ENCODE results near the gene DDX27. TPM values are rescaled to one million over a fixed set of nuclear protein-coding genes. Genes with fewer than 3 reads are reported as not detected.

Gene DDX27
- total RNA-seq, 1 donor from 2014 or later, result 23.3 TPM

DNA sequence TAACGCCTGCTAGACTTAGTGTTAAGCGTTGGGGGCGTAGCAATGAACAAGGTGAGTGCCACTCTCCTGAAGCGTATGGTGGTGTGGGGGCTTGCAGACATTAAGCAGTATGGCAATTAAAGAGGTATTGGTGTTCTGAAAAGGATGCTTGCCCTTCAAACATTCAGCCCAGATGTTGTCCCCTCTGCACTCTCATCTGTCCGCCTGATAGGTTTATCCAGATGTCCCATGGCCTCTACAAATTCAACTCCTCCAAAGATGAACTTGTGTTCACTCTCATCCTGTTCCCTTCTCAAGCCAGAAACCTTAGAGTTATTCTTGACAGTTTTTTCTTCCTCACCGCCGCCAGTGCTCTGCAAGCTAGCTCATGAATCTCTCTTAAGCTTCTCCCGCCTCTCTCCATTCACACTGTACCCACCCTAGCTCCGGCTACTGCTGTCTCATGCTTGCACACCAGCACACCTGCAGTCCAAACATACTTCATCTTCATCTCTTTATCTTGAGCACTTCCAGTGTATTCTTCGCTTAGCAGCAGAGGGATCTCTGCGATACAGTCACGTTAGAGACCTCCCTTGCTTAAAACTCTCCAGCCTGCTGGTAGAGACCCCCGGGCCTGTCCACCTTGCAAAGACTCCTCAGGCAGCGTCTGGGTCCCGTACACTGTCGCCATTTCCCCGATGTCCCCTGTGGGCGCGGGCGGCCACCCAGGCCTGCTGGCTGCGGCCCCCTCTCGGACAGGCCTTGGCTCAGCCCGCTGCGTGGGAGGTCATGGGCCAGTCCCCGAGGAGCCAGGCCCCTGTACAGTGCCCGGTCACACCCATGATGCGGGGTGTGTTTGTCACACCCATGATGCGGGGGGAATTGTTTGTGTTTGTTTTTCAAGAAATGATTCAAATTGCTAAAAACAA is 962 bp downstream of the DDX27 start:
- peaks cover 24% of the 10 kb centered on the region for H3K4me1 Mint-ChIP-seq (ENCODE audit: low read depth)
- peak overlapping the region; percentile 96 for H3K4me3 Mint-ChIP-seq (ENCODE audit: unreplicated experiment)
- no peaks in the 10 kb centered on the region for H3K9me3 Mint-ChIP-seq (ENCODE audit: low read depth)

DNA sequence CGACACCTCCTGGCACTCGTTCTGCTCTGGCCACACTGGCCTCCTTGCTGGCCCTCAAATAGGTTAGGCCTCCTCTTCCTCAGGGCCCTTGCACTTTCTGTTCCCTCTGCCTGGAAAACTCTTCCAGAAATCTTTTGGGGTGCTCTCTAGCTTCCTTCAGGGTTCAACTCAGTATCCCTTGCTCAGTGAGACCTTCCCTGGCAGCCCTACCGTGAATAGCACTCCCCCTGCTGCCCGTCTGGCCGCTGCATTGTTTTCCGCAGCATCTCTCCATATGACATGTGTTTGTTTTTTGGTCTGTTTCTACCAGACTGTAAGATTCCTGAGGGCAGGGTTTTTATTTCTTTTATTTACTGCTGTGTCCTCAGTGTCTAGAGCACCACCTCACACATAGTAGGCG is 6.7 kb downstream of the DDX27 start:
- peak overlapping the region; percentile 51 for H3K27ac Mint-ChIP-seq (ENCODE audit: unreplicated experiment)
- no peak overlapping the region for H3K4me3 Mint-ChIP-seq (ENCODE audit: unreplicated experiment)
- peaks cover under 1% of the 10 kb centered on the region for H3K4me1 Mint-ChIP-seq (ENCODE audit: low read depth)
- DNase-seq (ENCODE audit: low spot score), result no peak
- no peaks in the 10 kb centered on the region for H3K27me3 Mint-ChIP-seq (ENCODE audit: low read depth)
- TF ChIP-seq, protein P1, sequence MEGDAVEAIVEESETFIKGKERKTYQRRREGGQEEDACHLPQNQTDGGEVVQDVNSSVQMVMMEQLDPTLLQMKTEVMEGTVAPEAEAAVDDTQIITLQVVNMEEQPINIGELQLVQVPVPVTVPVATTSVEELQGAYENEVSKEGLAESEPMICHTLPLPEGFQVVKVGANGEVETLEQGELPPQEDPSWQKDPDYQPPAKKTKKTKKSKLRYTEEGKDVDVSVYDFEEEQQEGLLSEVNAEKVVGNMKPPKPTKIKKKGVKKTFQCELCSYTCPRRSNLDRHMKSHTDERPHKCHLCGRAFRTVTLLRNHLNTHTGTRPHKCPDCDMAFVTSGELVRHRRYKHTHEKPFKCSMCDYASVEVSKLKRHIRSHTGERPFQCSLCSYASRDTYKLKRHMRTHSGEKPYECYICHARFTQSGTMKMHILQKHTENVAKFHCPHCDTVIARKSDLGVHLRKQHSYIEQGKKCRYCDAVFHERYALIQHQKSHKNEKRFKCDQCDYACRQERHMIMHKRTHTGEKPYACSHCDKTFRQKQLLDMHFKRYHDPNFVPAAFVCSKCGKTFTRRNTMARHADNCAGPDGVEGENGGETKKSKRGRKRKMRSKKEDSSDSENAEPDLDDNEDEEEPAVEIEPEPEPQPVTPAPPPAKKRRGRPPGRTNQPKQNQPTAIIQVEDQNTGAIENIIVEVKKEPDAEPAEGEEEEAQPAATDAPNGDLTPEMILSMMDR (IDR thresholded peaks at IDR 0.05), result no peak
- no peaks in the 10 kb centered on the region for H3K9me3 Mint-ChIP-seq (ENCODE audit: low read depth)
- peaks cover 44% of the 10 kb centered on the region for H3K36me3 Mint-ChIP-seq (ENCODE audit: low read depth)

More for the DNA sequence above, 962 bp downstream of the DDX27 start:
- TF ChIP-seq, protein P1 (IDR thresholded peaks at IDR 0.05), result no peak
- peak overlapping the region; percentile 91 for H3K27ac Mint-ChIP-seq (ENCODE audit: unreplicated experiment)
- H3K27me3 Mint-ChIP-seq (ENCODE audit: low read depth), result no peaks in the 10 kb centered on the region
- no peak for DNase-seq (ENCODE audit: low spot score)
- peaks cover 13% of the 10 kb centered on the region for H3K36me3 Mint-ChIP-seq (ENCODE audit: low read depth)

DNA sequence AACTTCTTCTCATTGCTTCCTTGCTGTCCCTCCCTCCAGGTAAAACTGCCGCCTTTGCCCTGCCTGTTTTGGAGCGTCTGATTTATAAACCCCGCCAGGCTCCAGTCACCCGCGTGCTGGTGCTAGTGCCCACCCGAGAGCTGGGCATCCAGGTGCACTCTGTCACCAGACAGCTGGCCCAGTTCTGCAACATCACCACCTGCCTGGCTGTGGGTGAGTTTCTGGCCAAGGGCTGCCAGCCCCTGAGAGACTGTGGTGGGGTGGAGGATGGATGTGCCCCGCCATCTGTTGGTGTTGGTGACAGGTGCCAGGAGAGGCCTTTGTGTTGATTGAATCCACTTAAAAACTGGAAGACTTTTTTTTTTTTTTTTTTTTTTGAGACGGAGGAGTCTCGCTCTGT is 9.5 kb downstream of the DDX27 start:
- Mint-ChIP-seq H3K27ac (ENCODE audit: unreplicated experiment) (peak overlapping the region; percentile 36), H3K36me3 (ENCODE audit: low read depth) (peaks cover 52% of the 10 kb centered on the region)

DNA sequence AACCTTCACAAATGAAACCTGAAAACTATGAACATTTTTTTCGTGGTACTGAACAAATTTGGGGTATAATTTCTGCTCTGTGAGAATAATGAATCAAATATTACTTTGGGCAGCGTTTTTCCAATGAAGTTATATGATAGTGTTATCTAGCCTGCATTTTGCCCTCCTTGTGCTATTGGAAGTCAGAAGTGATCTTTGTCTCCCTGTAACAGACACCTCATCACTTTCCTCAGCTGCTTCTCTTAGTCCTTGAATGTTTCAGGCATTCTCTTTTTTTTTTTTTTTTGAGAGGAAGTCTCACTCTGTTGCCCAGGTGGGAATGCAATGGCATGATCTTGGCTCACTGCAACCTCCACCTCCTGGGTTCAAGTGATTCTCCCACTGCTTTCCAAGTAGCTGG is 10.2 kb downstream of the DDX27 start:
- H3K4me1 Mint-ChIP-seq (ENCODE audit: low read depth), result no peaks in the 10 kb centered on the region
- no peaks in the 10 kb centered on the region for H3K9me3 Mint-ChIP-seq (ENCODE audit: low read depth)
- TF ChIP-seq, protein P1 (IDR thresholded peaks at IDR 0.05), result no peak
- DNase-seq (ENCODE audit: low spot score), result no peak
- H3K27me3 Mint-ChIP-seq (ENCODE audit: low read depth), result no peaks in the 10 kb centered on the region
- H3K27ac Mint-ChIP-seq (ENCODE audit: unreplicated experiment), result no peak overlapping the region
- H3K36me3 Mint-ChIP-seq (ENCODE audit: low read depth), result peaks cover 51% of the 10 kb centered on the region
- no peak overlapping the region for H3K4me3 Mint-ChIP-seq (ENCODE audit: unreplicated experiment)

More for the DNA sequence above, 9.5 kb downstream of the DDX27 start:
- Mint-ChIP-seq H3K27me3 (ENCODE audit: low read depth) (no peaks in the 10 kb centered on the region), H3K4me3 (ENCODE audit: unreplicated experiment) (no peak overlapping the region), H3K4me1 (ENCODE audit: low read depth) (no peaks in the 10 kb centered on the region), H3K9me3 (ENCODE audit: low read depth) (no peaks in the 10 kb centered on the region)
- TF ChIP-seq, protein P1 (IDR thresholded peaks at IDR 0.05), result no peak
- peak; percentile 71 for DNase-seq (ENCODE audit: low spot score)

DNA sequence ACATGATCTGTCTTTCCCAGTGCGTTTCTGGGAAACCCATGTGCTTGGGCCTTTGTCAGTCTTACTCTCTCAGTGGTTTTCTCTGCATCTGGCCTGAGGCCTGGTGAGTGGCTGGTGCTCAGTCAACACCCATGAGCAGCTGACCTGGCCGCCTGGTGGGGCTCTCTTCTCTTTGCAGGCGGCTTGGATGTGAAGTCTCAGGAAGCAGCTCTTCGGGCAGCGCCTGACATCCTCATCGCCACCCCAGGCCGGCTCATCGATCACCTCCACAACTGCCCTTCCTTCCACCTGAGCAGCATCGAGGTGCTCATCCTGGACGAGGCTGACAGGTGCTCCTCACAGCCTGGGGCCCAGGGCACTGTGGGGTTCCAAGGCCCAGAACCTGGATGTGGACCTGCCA is 10.8 kb downstream of the DDX27 start:
- Mint-ChIP-seq H3K36me3 (ENCODE audit: low read depth) (peaks cover 51% of the 10 kb centered on the region), H3K27me3 (ENCODE audit: low read depth) (no peaks in the 10 kb centered on the region), H3K4me3 (ENCODE audit: unreplicated experiment) (no peak overlapping the region)

More for the DNA sequence above, 10.8 kb downstream of the DDX27 start:
- no peaks in the 10 kb centered on the region for H3K9me3 Mint-ChIP-seq (ENCODE audit: low read depth)
- DNase-seq (ENCODE audit: low spot score), result no peak
- no peak overlapping the region for H3K27ac Mint-ChIP-seq (ENCODE audit: unreplicated experiment)
- no peaks in the 10 kb centered on the region for H3K4me1 Mint-ChIP-seq (ENCODE audit: low read depth)
- TF ChIP-seq, protein P1 (IDR thresholded peaks at IDR 0.05), result no peak
